ENCODE data around the gene ENDOD1.

- TF ChIP-seq POLR2A (IDR thresholded peaks at IDR 0.05) (no peak), CTCF (IDR thresholded peaks at IDR 0.05) (no peak)
These were observed 86.3 kb downstream of the ENDOD1 start for GRCh38 chr11:95175818-95176380.

Data from vagina (tissue), 2 donors.